ENCODE results near the gene STIM1. TPM values are rescaled to one million over a fixed set of nuclear protein-coding genes. Genes with fewer than 3 reads are reported as not detected.

Gene STIM1
- total RNA-seq, 3 donors from 2014 or later (not counting 1 experiment from before 2014, with no cell fraction given), result 171 to 187 (median 175) TPM

DNA sequence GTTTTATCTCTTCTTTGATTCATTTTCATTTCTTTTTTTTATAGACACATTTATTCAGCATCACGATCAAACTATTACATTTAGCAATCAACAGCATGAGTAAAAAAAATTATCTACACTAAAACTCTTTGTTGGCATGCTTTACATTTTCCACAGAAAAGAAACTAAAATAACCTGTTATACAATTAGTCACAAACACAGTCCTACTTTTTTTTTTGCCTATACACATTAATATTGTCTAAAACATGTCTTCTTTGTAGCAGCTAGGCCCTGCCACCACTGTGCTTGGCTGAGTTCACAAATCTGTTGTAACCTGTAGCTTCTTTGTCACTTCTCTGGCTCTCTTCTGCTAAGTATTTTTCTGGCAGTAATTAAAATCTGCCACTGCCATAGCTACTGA, 117.0 kb downstream of the STIM1 start:
- Histone ChIP-seq H3K4me3 (ENCODE audit: low read length) (no peak overlapping the region), H3K4me1 (ENCODE audit: control insufficient read depth, insufficient read depth, low read length) (peaks cover 12% of the 10 kb centered on the region), H3K36me3 (ENCODE audit: control insufficient read depth, insufficient read depth, low read length) (peaks cover 11% of the 10 kb centered on the region), H3K27ac (ENCODE audit: low read length) (no peak overlapping the region), H3K27me3 (ENCODE audit: control insufficient read depth, insufficient read depth, low read length) (no peaks in the 10 kb centered on the region), H3K9me3 (ENCODE audit: control insufficient read depth, insufficient read depth, low read length) (no peaks in the 10 kb centered on the region)
- intact Hi-C loops (cut with micrococcal nuclease), result no loop called here
- H3K27ac Mint-ChIP-seq, result peak overlapping the region; percentile 77 to 85
- TF ChIP-seq, protein P1, sequence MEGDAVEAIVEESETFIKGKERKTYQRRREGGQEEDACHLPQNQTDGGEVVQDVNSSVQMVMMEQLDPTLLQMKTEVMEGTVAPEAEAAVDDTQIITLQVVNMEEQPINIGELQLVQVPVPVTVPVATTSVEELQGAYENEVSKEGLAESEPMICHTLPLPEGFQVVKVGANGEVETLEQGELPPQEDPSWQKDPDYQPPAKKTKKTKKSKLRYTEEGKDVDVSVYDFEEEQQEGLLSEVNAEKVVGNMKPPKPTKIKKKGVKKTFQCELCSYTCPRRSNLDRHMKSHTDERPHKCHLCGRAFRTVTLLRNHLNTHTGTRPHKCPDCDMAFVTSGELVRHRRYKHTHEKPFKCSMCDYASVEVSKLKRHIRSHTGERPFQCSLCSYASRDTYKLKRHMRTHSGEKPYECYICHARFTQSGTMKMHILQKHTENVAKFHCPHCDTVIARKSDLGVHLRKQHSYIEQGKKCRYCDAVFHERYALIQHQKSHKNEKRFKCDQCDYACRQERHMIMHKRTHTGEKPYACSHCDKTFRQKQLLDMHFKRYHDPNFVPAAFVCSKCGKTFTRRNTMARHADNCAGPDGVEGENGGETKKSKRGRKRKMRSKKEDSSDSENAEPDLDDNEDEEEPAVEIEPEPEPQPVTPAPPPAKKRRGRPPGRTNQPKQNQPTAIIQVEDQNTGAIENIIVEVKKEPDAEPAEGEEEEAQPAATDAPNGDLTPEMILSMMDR (IDR thresholded peaks at IDR 0.05), result peak; percentile 1
- H3K9me3 Mint-ChIP-seq, result no peaks in the 10 kb centered on the region
- no peaks in the 10 kb centered on the region for H3K27me3 Mint-ChIP-seq (ENCODE audit: low read depth in 2 of 2)
- DNase-seq (no peak), ATAC-seq (no peak)
- H3K4me3 Mint-ChIP-seq, result no peak overlapping the region
- H3K36me3 Mint-ChIP-seq, result peaks cover 5% of the 10 kb centered on the region
- 89% methylated on average over 1 of the region's 1 CpG for WGBS (ENCODE audit: insufficient coverage)
- peaks cover 76 to 81% of the 10 kb centered on the region in 2 donors for H3K4me1 Mint-ChIP-seq

DNA sequence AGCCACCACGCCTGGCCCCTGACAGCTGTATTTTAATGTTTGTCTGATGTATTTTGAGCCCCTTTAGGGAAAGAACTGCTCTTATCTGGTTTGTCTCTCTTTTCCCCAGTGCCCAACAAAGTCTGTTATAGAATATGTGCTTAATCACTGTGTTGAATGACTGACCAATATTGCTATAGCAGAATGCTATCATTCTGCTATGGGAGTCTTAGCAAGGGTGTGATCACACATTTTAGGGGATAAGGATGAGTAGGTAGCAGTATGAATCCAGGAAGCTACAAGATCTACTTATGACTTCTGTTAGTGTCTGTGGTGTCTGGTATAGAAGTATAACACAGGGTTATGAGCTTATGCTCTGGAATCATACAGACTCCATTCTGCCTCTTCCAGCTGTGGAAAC, 121.6 kb downstream of the STIM1 start:
- no peaks in the 10 kb centered on the region for H3K4me1 ChIP-seq (ENCODE audit: control insufficient read depth, insufficient read depth, low read length)
- H3K4me3 ChIP-seq (ENCODE audit: low read length), result no peak overlapping the region
- H3K4me3 Mint-ChIP-seq, result no peak overlapping the region
- no peaks in the 10 kb centered on the region for H3K36me3 Mint-ChIP-seq
- no peaks in the 10 kb centered on the region for H3K9me3 ChIP-seq (ENCODE audit: control insufficient read depth, insufficient read depth, low read length)
- DNase-seq (no peak), ATAC-seq (peak; percentile 50 to 58 (median 57))
- H3K27me3 Mint-ChIP-seq (ENCODE audit: low read depth in 2 of 2), result no peaks in the 10 kb centered on the region
- WGBS (ENCODE audit: insufficient coverage), result 100% methylated on average over 1 of the region's 1 CpG
- peaks cover 73 to 80% of the 10 kb centered on the region in 2 donors for H3K4me1 Mint-ChIP-seq
- H3K27ac Mint-ChIP-seq, result peak overlapping the region; percentile 24 to 29
- no peaks in the 10 kb centered on the region for H3K36me3 ChIP-seq (ENCODE audit: control insufficient read depth, insufficient read depth, low read length)
- H3K9me3 Mint-ChIP-seq, result no peaks in the 10 kb centered on the region
- intact Hi-C loops (cut with micrococcal nuclease), result no loop called here
- H3K27me3 ChIP-seq (ENCODE audit: control insufficient read depth, insufficient read depth, low read length), result no peaks in the 10 kb centered on the region
- TF ChIP-seq, protein P1 (IDR thresholded peaks at IDR 0.05), result no peak
- H3K27ac ChIP-seq (ENCODE audit: low read length), result no peak overlapping the region

DNA sequence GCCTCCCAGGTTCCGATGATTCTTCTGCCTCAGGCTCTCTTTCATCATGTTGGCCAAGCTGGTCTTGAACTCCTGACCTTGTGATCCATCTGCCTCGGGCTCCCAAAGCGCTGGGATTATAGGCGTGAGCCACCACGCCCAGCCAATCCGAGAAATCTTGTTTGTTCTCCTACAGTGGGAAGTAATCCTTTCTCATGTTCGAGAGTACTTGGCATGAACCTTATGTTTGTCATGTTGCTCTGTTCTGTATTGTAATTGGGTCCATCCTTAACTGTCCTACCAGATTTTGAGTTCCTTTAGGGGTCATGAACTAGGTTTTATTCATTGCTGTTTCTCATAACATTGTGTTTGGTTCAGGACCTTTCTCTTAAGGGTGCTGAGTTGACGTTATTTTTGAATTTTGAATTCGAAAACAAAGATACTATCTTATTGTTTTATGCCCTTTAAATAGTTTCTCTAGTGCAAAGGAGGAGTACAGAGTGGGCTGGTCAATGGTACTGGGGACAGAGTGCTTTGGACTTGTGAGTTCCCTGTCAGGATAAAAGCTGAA, 125.7 kb downstream of the STIM1 start:
- intact Hi-C loops (cut with micrococcal nuclease), result loop anchor here (2.0 kb wide), 1 partner anchor 26 kb away; no protein-coding TSS in a partner anchor
- no peaks in the 10 kb centered on the region for H3K9me3 ChIP-seq (ENCODE audit: control insufficient read depth, insufficient read depth, low read length)
- TF ChIP-seq, protein P1 (IDR thresholded peaks at IDR 0.05), result no peak
- no peaks in the 10 kb centered on the region for H3K27me3 ChIP-seq (ENCODE audit: control insufficient read depth, insufficient read depth, low read length)
- H3K36me3 ChIP-seq (ENCODE audit: control insufficient read depth, insufficient read depth, low read length), result no peaks in the 10 kb centered on the region
- peak overlapping the region in 1 of 2 donors; percentile 14 for H3K27ac Mint-ChIP-seq
- no peaks in the 10 kb centered on the region for H3K27me3 Mint-ChIP-seq (ENCODE audit: low read depth in 2 of 2)
- H3K4me3 Mint-ChIP-seq, result no peak overlapping the region
- H3K4me3 ChIP-seq (ENCODE audit: low read length), result no peak overlapping the region
- ATAC-seq (no peak), DNase-seq (no peak)
- peaks cover 74 to 82% of the 10 kb centered on the region in 2 donors for H3K4me1 Mint-ChIP-seq
- H3K4me1 ChIP-seq (ENCODE audit: control insufficient read depth, insufficient read depth, low read length), result peaks cover 4% of the 10 kb centered on the region
- no peaks in the 10 kb centered on the region for H3K9me3 Mint-ChIP-seq
- no peaks in the 10 kb centered on the region for H3K36me3 Mint-ChIP-seq
- 97% methylated on average over 8 of the region's 9 CpGs for WGBS (ENCODE audit: insufficient coverage)
- H3K27ac ChIP-seq (ENCODE audit: low read length), result no peak overlapping the region

DNA sequence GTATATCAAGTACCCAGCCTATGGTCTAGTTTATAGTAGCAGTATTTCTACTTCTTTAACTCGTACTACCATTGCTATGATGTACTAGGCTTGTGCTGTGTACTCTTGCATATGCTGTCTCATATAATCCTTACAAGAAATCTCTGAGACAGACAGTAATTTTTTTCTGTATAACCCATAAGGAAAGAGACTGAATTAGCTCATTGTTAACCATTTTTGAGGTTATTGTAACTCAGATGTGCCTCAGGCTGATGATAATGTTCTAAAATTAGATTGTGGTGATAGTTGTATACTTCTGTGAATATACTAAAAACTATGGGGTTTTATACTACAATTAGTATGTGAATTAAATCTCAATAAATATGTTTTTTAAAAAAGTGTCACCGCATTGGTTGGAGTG, 127.0 kb downstream of the STIM1 start:
- ATAC-seq (no peak), DNase-seq (no peak)
- Mint-ChIP-seq H3K4me1 (peaks cover 68 to 82% of the 10 kb centered on the region in 2 donors), H3K27me3 (ENCODE audit: low read depth in 2 of 2) (no peaks in the 10 kb centered on the region), H3K4me3 (no peak overlapping the region), H3K36me3 (no peaks in the 10 kb centered on the region), H3K9me3 (no peaks in the 10 kb centered on the region), H3K27ac (no peak overlapping the region)
- Histone ChIP-seq H3K27ac (ENCODE audit: low read length) (no peak overlapping the region), H3K4me3 (ENCODE audit: low read length) (no peak overlapping the region), H3K27me3 (ENCODE audit: control insufficient read depth, insufficient read depth, low read length) (no peaks in the 10 kb centered on the region), H3K9me3 (ENCODE audit: control insufficient read depth, insufficient read depth, low read length) (no peaks in the 10 kb centered on the region), H3K36me3 (ENCODE audit: control insufficient read depth, insufficient read depth, low read length) (no peaks in the 10 kb centered on the region), H3K4me1 (ENCODE audit: control insufficient read depth, insufficient read depth, low read length) (peaks cover 4% of the 10 kb centered on the region)
- TF ChIP-seq, protein P1 (IDR thresholded peaks at IDR 0.05), result no peak
- whole genome bisulfite sequencing (ENCODE audit: insufficient coverage), result 100% methylated on average over 2 of the region's 2 CpGs
- intact Hi-C loops (cut with micrococcal nuclease), result no loop called here
